Measurements from ENCODE around the gene ARHGEF37.

Gene ARHGEF37

DNA sequence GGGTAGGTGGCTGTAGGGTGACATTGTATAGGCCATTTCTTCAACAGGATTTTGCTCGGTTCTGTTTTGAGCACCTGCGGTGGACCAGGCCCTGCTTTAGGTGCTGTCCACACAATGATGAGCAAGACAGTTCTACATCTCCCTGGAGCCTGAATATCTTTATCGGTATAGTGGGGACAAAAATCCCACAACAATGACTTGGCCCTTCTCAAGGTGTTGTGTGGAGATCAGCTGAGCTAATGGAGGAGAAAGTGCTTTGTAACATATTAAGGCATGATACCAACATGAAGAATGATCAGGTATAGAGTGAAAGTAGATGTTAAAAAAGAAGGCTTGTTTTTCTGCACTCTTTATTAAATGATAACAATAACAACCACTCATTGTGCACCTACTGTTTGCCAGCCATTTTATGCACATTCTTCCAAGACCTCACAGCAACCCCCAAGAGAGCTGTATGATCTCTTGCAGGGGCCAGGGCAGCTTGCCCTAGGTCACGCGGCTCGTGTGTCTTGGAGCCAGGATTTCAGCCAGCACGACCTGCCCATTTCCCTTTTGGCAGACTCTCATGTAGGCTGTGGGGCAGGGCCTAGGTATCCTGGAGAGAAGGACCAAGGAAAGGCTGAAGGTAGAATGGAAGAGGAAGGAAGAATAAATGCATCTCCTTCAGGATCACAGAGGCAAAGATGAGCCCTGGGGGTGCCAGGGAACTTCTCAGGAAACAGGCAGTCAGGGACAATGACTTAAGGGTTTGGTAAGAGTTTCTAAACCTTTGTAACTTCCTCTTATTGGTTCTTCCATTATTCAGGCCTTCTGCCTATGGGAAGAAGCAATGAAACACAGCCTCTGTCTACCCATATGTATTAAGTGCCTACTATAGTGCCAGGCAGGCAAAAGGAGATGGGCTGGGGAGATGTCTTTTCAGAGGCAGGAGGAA lies 98.8 kb downstream of the ARHGEF37 start:
- DNase-seq, result no peak

DNA sequence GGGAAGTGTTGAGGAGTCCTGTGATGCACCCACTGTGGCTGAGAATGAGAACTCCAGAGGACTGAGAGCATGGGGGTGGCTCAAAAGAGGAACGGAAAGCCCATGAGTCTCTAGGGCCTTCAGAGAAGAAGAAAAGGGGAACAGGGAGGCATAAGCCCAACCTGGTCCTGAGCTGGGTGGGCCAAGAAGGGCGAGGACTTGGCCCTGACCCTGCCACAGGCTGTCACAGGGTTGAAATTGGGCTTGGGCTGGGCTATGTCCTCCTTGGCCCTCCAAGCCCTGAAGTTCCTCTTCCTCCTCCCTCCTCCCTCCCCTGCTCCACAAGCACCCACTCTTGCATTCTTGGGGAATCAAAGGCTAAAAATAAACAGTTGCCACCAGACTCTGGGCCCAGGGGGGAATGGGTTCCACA lies 99.5 kb downstream of the ARHGEF37 start:
- no peak for DNase-seq

DNA sequence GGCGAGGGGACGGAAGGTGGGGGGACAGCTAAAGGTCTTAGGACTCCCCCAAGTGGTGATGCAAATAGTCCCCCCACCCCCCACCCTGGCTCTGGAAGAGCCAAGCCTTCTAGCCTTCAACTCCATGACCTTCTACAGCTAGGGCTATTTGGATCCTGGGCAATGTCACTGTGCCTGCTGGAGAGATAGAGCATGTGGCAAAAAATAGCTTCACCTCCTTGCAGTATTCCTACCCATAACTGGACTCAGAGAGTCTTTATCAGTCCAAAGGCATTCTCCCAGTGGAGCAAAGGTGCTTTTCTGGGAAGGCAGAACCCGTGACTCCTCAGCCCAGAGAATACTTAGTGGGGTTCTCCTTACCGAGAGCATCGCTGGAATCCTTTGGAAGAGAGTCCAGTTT lies 100.0 kb downstream of the ARHGEF37 start:
- DNase-seq, result no peak

DNA sequence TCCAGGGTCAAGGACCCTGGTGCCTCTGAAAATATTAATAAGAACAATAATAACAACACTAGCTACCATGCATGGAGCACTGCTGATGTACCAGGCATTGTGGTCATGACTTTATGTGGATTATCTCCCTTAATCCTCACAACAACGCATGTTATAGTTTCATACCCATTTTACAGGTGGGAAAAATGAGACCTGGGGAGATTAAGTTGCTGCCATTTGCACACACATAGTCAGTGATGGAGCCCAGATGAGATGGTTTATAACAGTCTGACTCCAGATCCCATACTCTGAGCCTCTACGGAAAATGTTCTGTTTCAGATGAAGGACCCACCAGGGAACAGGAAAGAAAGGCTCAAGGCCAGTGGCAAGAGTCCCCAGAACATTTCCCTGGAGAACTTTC lies 100.6 kb downstream of the ARHGEF37 start:
- no peak for DNase-seq

DNA sequence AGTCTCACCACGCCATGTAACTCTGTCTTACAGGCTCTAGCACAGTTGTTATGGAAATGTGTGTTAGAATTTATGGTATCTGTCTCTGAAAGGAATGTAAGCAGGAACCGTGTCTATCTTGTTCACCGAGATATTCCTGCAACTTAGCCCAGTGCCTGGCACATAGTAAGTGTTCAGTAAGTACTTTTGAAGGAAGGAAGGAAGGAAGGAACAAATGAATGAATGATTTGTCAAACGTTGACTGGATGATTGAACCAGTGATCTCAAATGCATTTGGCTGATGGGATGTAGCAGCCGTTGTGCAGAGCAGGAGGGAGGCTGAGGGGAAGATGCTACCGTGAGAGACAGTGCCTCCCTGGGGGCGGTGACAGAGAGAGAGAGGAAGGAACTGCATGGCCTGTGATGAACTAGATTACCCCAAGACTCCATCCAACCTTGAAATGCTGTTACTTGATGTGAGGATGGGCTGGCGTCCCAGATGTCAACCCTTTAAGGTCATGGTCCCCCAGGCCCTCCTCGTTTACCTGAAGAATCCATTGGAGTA lies 101.3 kb downstream of the ARHGEF37 start:
- DNase-seq, result no peak

DNA sequence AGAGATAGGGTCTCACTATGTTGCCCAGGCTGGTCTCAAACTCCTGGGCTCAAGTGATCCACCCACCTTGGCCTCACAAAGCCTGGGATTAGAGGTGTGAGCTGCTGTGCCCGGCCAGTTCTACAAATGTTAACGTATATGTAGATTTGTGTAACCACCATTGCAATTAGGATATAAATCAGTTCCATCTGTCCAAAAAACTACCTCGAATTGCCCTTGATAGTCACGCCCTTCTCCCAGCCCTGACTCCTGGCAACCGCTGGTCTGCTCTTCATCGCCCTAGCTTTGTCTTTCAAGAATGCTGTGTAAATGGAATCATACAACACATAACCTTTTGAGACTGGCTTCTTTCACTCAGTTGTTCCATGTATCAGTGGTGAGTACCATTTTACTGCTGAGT lies 102.7 kb downstream of the ARHGEF37 start:
- DNase-seq, result no peak

DNA sequence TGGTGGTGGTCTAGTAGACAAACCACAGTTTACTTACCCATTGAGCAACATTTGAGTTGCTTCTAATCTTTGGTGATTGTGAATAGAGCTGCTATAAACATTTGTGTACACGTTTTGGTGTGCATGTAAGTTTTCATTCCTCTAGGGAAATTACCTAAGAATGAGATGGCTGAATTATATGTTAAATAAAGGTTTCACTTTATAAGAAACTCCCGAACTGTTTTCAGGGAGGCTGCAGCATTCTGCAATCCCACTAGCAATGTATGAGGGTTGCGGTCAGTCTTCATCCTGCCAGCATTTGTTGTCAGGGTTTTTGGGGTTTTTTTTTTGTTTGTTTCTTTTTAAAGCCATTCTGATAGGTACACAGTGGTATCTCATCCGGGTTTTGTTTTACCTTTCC lies 103.1 kb downstream of the ARHGEF37 start:
- DNase-seq, result no peak

Measured in fibroblast of upper back skin (primary cell).